HepG2 (cell line): ENCODE measurements around the gene EMC9. TPM values are rescaled to one million over a fixed set of nuclear protein-coding genes. Genes with fewer than 3 reads are reported as not detected.

Experiments used
- ARID3A ChIP-seq: IDR thresholded peaks from 2 replicates; pipeline ENCODE4 v1.6.1; 2012; ENCODE audit warnings: low read depth, low read length, improper control_type of control experiment
- ATF1 ChIP-seq: IDR thresholded peaks from 2 replicates; pipeline ENCODE4 v1.6.1; 2016; ENCODE audit warnings: mild to moderate bottlenecking, control low read depth
- DMTF1 ChIP-seq: sonication (generic); formaldehyde crosslinking; IDR thresholded peaks from 2 replicates; pipeline ENCODE4 v1.4.0; 2020; ENCODE audit warnings: mild to moderate bottlenecking, missing genetic modification reagents
- FOXP1 ChIP-seq, 2 experiments: fragments of 450-650 bp in 1 of 2; IDR thresholded peaks; 2 replicates each; pipeline ENCODE4 v1.6.1; 2017 to 2018; ENCODE audit warnings: antibody characterized with exemption in 1 of 2
- GTF3A ChIP-seq: sonication (generic); formaldehyde crosslinking; conservative IDR thresholded peaks from 2 replicates; pipeline ENCODE4 v1.4.0; 2020; ENCODE audit warnings: mild to moderate bottlenecking, missing genetic modification reagents
- IRX3 ChIP-seq: sonication (generic); formaldehyde crosslinking; IDR thresholded peaks from 2 replicates; pipeline ENCODE4 v1.8.1; 2023; ENCODE audit warnings: mild to moderate bottlenecking, low read depth, missing genetic modification reagents, borderline replicate concordance
- MAF1 ChIP-seq: sonication (generic); formaldehyde crosslinking; IDR thresholded peaks from 2 replicates; pipeline ENCODE4 v1.5.0; 2020; ENCODE audit warnings: missing genetic modification reagents, borderline replicate concordance
- MEF2D ChIP-seq: sonication (generic); formaldehyde crosslinking; IDR thresholded peaks from 2 replicates; pipeline ENCODE4 v1.5.1; 2020; ENCODE audit warnings: mild to moderate bottlenecking, missing genetic modification reagents
- MIXL1 ChIP-seq: IDR thresholded peaks from 2 replicates; pipeline ENCODE4 v1.6.1; 2016
- MXI1 ChIP-seq: IDR thresholded peaks from 3 replicates; pipeline ENCODE4 v1.6.1; 2012; ENCODE audit warnings: low read depth, low read length, inconsistent platforms, borderline replicate concordance
- PHF8 ChIP-seq: sonication (generic); formaldehyde crosslinking; IDR thresholded peaks from 2 replicates; pipeline ENCODE4 v1.5.0; 2020; ENCODE audit warnings: missing genetic modification reagents
- SPEN ChIP-seq: sonication (generic); formaldehyde crosslinking; IDR thresholded peaks from 2 replicates; pipeline ENCODE4 v1.5.1; 2020; ENCODE audit warnings: low read depth, mild to moderate bottlenecking, missing genetic modification reagents
- TBX3 ChIP-seq: fragments of 450-650 bp; IDR thresholded peaks from 2 replicates; pipeline ENCODE4 v1.6.1; 2017; ENCODE audit warnings: antibody characterized with exemption, mild to moderate bottlenecking, inconsistent platforms, borderline replicate concordance
- ZNF143 ChIP-seq: sonication (generic); formaldehyde crosslinking; IDR thresholded peaks from 2 replicates; pipeline ENCODE4 v1.4.0; 2020; ENCODE audit warnings: missing genetic modification reagents
- ZNF451 ChIP-seq: sonication (generic); formaldehyde crosslinking; IDR thresholded peaks from 2 replicates; pipeline ENCODE4 v1.5.0; 2020; ENCODE audit warnings: mild to moderate bottlenecking, missing genetic modification reagents
- ZNF557 ChIP-seq: sonication (generic); formaldehyde crosslinking; IDR thresholded peaks from 2 replicates; pipeline ENCODE4 v1.4.0; 2020; ENCODE audit warnings: missing genetic modification reagents
- ZNF609 ChIP-seq: sonication (generic); formaldehyde crosslinking; IDR thresholded peaks from 2 replicates; pipeline ENCODE4 v1.4.0; 2020; ENCODE audit warnings: mild to moderate bottlenecking, missing genetic modification reagents, borderline replicate concordance
- polyA plus RNA-seq, 8 experiments: library from polyadenylated mRNA; depleted of rRNA in 3 of 8; stranded (reverse) in 7 of 8; unstranded in 1 of 8; fragments of >200 nt; fragmentation: Illumina TruSeq in 4 of 8; extraction: Trizol in 4 of 8; gene quantifications; 2 replicates each; pipeline versions ENCODE4 v1.2.1 to v1.2.3, GENCODE V29; 2011 to 2016; ENCODE audit warnings: low read depth in 4 of 8, missing spikeins in 1 of 8, mixed read lengths in 1 of 8; ENCODE audit not compliant: insufficient read depth in 1 of 8
- total RNA-seq, 5 experiments: library from RNA; depleted of rRNA; stranded (reverse); fragments of >200 nt; fragmentation: Illumina TruSeq; extraction: Trizol; gene quantifications; 2 replicates each; pipeline ENCODE4 v1.2.3, GENCODE V29; 2016; ENCODE audit warnings: low read depth in 1 of 5
- TF ChIP-seq, protein P1 (sequence below): IDR thresholded peaks from 2 replicates; pipeline ENCODE4 v1.6.1; 2016; ENCODE audit warnings: missing genetic modification reagents, missing compliant biosample characterization

EMC9 gene
- total and polyA plus RNA-seq, 2 of the 13 experiments (the other 11 are each of a cell fraction or from before 2014, with no cell fraction given): 60.5 to 78.7 TPM

DNA sequence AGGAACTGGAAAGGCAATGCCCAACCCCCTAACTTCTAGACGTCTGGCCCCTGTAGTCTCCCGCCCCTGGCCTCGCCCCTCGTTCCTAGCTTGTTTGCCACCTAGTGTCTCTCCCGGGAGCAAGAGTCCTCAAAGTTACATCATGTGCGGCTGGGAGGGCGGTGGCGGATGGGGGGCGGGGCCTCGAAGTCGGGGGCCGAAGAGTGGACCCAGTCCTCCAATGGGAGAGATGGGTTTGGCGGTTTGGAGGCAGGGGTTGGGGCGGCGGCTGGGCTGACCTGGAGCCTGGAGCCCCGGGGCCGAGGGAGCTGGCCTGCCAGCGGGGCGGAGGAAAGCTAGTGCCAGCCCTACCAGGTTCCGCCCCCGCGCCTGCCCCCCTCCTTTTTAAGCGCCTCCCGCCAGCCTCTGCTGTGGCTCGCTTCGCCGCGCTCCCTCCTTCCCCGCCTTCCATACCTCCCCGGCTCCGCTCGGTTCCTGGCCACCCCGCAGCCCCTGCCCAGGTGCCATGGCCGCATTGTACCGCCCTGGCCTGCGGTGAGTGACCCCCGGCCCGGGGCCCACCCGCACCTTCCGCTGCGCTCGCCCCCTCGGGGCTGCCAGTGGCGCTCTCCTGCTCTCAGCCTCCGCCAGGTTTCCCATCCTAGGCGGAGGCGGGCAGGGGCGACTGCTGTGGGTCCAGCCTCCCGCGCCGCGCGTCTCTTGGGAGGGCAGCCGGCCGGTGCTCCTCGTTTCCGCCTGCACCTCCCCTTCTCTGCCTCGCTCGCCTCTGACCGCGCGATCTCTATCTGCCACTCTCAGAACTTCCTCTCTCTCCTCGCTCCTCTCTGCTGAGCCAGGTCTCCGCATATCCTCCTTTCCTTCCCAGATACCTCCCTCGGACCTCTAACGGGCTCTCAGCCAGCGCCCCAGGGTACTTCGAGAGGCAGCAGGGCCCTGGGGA, 47.2 kb downstream of the EMC9 start, which contains the start of gene PCK2 (continued):
- TF ChIP-seq GTF3A: no peak
- TF ChIP-seq, protein P1, sequence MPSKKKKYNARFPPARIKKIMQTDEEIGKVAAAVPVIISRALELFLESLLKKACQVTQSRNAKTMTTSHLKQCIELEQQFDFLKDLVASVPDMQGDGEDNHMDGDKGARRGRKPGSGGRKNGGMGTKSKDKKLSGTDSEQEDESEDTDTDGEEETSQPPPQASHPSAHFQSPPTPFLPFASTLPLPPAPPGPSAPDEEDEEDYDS (CRISPR knock-in tag): peak; percentile 100
- peak; percentile 96 for TF ChIP-seq PHF8 (CRISPR knock-in tag)
- TF ChIP-seq MIXL1 (CRISPR knock-in tag): peak; percentile 71; the same call in 1 of the 2 replicates
- no peak for TF ChIP-seq FOXP1 (IDR thresholded peaks at IDR 0.05)
- peak; percentile 56 for TF ChIP-seq FOXP1 (CRISPR knock-in tag; IDR thresholded peaks at IDR 0.05)
- TF ChIP-seq MXI1: peak; percentile 88; the same call in 2 of the 3 replicates
- TF ChIP-seq ATF1 (CRISPR knock-in tag): no peak
- TF ChIP-seq SPEN (CRISPR knock-in tag): peak; percentile 84; the same call in 1 of the 2 replicates
- TF ChIP-seq ZNF451 (CRISPR knock-in tag): peak; percentile 87
- TF ChIP-seq MEF2D (CRISPR knock-in tag): peak; percentile 87
- TF ChIP-seq ZNF143 (CRISPR knock-in tag): peak; percentile 53
- peak; percentile 97 for TF ChIP-seq MAF1
- peak; percentile 16; the same call in 1 of the 2 replicates for TF ChIP-seq ZNF609 (CRISPR knock-in tag)
- peak; percentile 97 for TF ChIP-seq IRX3 (CRISPR knock-in tag)
- peak; percentile 3; the same call in 1 of the 2 replicates for TF ChIP-seq ARID3A
- TF ChIP-seq ZNF557: peak; percentile 80
- peak; percentile 41; the same call in 1 of the 2 replicates for TF ChIP-seq TBX3
- TF ChIP-seq DMTF1 (CRISPR knock-in tag): no peak; the same call in 1 of the 2 replicates
